Measurements from ENCODE around the gene ALDH7A1.
"Not testable (repeated sequence)": the region's sequence is repeated elsewhere in the genome, so short reads cannot be mapped to it uniquely, and the experiment has no call there.

Gene ALDH7A1

DNA sequence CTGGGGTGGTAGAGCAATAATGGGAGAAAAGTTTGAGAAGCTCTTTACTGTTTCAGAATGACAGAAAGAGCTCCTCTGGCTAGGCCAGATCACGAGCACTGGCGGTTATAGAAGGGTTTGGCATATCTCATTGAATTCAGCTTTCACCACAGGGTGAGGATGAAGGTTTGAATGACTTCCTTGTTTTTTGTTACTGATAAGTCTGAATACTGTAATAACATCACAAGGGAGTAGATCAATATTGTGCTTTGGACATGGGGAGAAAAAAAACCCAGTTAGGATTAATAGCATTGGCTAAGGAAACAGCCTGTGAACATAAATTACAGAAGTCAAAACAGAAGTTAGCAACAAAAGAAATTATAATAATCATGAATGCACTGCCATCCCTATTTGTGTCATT is 15.1 kb upstream of the ALDH7A1 start:
- H3K4me3 ChIP-seq (ENCODE audit: low read depth, low read length) = no peak overlapping the region
- TF ChIP-seq, protein P1, sequence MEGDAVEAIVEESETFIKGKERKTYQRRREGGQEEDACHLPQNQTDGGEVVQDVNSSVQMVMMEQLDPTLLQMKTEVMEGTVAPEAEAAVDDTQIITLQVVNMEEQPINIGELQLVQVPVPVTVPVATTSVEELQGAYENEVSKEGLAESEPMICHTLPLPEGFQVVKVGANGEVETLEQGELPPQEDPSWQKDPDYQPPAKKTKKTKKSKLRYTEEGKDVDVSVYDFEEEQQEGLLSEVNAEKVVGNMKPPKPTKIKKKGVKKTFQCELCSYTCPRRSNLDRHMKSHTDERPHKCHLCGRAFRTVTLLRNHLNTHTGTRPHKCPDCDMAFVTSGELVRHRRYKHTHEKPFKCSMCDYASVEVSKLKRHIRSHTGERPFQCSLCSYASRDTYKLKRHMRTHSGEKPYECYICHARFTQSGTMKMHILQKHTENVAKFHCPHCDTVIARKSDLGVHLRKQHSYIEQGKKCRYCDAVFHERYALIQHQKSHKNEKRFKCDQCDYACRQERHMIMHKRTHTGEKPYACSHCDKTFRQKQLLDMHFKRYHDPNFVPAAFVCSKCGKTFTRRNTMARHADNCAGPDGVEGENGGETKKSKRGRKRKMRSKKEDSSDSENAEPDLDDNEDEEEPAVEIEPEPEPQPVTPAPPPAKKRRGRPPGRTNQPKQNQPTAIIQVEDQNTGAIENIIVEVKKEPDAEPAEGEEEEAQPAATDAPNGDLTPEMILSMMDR (IDR thresholded peaks at IDR 0.05; ENCODE audit: borderline replicate concordance, insufficient read depth, low read depth, low read length) = no peak

DNA sequence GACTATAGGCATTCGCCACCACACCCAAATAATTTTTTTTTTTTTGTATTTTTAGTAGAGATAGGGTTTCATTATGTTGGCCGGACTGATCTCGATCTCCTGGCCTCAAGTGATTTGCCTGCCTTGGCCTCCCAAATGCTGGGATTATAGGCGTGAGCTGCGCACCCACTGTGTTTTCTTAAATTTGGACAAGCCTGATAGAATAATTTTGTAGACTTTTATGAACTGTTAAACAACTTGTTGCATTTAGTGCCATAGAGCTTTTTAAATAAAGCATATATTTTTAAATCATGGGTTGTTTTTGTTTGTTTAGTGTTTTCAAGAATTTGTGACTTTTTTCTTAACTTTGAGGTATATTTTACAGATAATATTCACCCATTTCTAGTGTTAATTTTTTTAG is 10.5 kb upstream of the ALDH7A1 start:
- H3K4me3 ChIP-seq (ENCODE audit: low read depth, low read length) = no peak overlapping the region
- TF ChIP-seq, protein P1 (IDR thresholded peaks at IDR 0.05; ENCODE audit: borderline replicate concordance, insufficient read depth, low read depth, low read length) = no peak

DNA sequence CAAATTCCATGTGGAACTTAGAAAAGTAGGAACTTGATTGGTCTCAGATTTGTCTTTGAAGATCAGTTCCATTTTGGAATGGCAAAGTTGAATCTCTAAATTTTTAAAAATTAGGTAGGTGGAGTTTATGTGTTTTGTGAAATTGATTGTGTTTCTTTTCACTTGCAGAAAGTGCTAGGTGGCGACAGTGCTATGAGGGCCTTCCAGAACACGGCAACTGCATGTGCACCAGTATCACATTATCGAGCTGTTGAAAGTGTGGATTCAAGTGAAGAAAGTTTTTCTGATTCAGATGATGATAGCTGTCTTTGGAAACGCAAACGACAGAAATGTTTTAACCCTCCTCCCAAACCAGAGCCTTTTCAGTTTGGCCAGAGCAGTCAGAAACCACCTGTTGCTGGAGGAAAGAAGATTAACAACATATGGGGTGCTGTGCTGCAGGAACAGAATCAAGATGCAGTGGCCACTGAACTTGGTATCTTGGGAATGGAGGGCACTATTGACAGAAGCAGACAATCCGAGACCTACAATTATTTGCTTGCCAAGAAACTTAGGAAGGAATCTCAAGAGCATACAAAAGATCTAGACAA is 8.5 kb upstream of the ALDH7A1 start:
- no peak overlapping the region for H3K4me3 ChIP-seq (ENCODE audit: low read depth, low read length)
- TF ChIP-seq, protein P1 (IDR thresholded peaks at IDR 0.05; ENCODE audit: borderline replicate concordance, insufficient read depth, low read depth, low read length) = no peak

DNA sequence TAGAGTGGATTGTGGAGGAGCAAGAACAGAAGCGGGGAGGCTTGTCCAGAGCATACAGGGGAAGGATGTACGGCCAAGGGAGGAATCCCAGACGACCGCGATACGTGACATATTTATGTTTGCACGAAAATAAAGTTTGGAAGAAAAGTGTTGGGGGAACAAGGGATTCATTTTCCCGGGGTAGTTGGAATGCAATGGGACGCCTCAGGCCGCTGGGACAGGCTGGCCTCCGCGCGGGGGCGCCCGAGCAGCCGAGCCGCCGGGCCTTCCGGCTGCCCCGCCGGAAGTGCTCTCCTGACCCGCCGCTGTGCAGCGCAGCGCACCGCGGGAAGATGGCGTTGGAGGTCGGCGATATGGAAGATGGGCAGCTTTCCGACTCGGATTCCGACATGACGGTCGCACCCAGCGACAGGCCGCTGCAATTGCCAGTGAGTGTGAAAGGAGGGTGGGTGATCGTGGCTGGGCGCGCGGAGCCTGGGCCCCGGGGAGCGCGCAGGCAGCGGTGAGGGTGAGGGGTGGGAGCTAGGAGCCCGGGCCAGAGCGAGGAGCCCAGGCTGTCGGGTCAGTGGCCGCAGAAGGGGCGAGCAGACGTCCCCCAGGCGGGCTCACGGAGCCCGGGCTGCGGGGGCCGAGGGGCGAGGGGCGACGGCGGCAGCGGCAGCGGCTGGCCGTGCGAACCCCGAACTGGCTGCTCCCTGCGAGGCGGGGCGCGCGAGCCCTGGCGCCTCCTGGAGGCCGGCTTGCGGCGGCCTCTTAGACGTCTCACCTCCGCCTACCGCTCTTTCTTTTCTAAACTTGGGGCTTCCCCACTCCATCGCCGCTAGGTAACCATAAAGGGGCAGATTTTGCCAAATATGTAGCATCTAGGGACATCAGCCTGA is 5.9 kb upstream of the ALDH7A1 start, which contains the start of gene PHAX:
Gene PHAX, plus strand, starts transcription at position 317 of the 881 bp plus-strand sequence. Its CDS starts 16 bp downstream, at position 333.
- peak within 1 kb of the TSS; percentile 100 for H3K4me3 ChIP-seq (ENCODE audit: low read depth, low read length)
- TF ChIP-seq, protein P1 (IDR thresholded peaks at IDR 0.05; ENCODE audit: borderline replicate concordance, insufficient read depth, low read depth, low read length) = peak; percentile 95

DNA sequence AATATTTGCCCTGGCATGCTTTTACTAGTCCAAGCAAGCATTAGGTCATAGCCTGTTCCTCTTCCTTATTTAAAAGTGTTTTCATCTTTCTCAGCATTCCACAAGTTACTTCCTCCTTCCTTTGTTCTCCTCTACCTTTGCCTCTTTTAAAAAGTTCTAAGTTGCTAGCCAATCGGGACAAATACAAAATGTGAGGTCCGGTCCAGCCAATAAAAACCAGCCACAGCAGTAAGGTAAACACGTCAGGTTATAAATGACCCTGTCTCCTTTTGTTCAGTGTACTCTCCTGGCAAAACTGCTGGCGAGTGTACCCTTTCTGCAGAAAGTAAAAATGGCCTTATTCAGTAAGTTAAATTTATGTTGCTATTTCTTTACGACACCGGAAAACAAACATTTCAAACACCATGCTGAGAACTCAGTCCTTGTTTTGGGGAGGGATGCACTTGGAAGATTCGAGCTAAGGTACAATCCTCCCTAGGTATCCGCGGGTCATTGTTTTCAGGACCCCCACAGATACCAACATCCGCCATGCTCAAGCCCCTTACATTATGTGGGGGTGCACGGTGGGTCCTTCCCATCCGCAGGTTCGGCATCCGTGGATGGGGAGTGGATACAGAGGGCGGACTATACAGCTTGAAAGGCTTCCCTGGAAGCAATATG is 5.1 kb upstream of the ALDH7A1 start:
- H3K4me3 ChIP-seq (ENCODE audit: low read depth, low read length) = not testable (repeated sequence)

DNA sequence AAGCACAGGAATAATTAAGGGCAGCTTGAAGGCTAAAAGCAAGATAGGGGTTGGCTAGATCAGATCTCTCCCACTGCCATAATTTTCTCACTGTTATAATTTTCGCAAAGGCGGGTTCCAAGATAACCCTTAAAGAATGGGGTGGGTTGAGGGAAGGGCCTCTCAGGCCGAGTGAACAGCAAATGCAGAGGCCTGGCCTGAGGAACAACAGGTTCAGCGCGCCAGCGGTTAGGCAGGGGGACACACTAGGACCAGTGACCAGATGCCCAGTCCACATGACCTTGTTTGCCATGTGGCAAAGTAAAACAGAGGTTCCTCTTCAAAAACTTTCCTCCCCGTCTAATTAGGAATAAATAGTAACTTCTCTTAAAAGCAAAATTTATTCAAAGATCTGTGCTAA is 4.5 kb upstream of the ALDH7A1 start:
- no peak overlapping the region for H3K4me3 ChIP-seq (ENCODE audit: low read depth, low read length)

DNA sequence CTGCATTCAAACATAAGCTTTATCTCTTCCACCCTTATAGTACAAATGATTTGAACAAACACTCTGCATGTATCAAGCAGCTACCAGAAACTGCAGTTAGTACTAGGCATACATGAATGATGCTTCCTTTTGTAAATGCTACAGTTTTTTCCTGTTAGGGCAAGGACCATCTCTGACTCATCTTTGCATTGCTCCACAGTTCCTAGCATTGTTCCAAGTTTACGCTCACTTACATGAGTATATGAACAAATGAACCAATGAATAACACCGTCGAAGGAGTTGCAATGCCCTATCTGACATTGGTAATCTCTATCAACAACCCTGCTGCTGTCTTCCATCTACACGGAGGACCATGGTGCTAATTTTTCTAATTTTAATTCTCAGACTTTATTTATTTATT is 2.1 kb upstream of the ALDH7A1 start:
- TF ChIP-seq, protein P1 (IDR thresholded peaks at IDR 0.05; ENCODE audit: borderline replicate concordance, insufficient read depth, low read depth, low read length) = no peak
- H3K4me3 ChIP-seq (ENCODE audit: low read depth, low read length) = no peak overlapping the region

More for the DNA sequence above, 4.5 kb upstream of the ALDH7A1 start:
- TF ChIP-seq, protein P1 (IDR thresholded peaks at IDR 0.05; ENCODE audit: borderline replicate concordance, insufficient read depth, low read depth, low read length) = no peak

Data from GM12875 (cell line).